Mucosa of rectum (tissue), 2 donors: ENCODE measurements around the gene PTGDS.

Source experiments
- H3K27ac ChIP-seq, 2 donors: one replicate each; pipeline ENCODE4 v1.7.0; 2013; ENCODE audit warnings: inconsistent platforms in 2 of 2, low read depth in 2 of 2, low read length in 2 of 2
- H3K27me3 ChIP-seq, 2 donors: one replicate each; pipeline ENCODE4 v1.7.0; 2013; ENCODE audit warnings: low read length in 2 of 2; ENCODE audit not compliant: control insufficient read depth in 2 of 2, insufficient read depth in 2 of 2
- H3K36me3 ChIP-seq, 2 donors: one replicate each; pipeline ENCODE4 v1.7.0; 2013; ENCODE audit warnings: low read length in 2 of 2; ENCODE audit not compliant: control insufficient read depth in 2 of 2, insufficient read depth in 2 of 2
- H3K4me1 ChIP-seq, 2 donors: one replicate each; pipeline ENCODE4 v1.7.0; 2013; ENCODE audit warnings: low read length in 2 of 2, mild to moderate bottlenecking in 1 of 2; ENCODE audit not compliant: control insufficient read depth in 2 of 2, insufficient read depth in 2 of 2
- H3K4me3 ChIP-seq, 2 donors: one replicate each; pipeline ENCODE4 v1.7.0; 2013; ENCODE audit warnings: low read length in 2 of 2
- H3K9ac ChIP-seq, 2 donors: one replicate each; pipeline ENCODE4 v1.7.0; 2013; ENCODE audit warnings: low read length in 2 of 2, low read depth in 1 of 2, mild to moderate bottlenecking in 1 of 2
- H3K9me3 ChIP-seq, 2 donors: one replicate each; pipeline ENCODE4 v1.7.0; 2013; ENCODE audit warnings: low read length in 2 of 2; ENCODE audit not compliant: control insufficient read depth in 2 of 2
- donor health status: healthy.
- donor health status: Normal muscosa, but diverticular disease.

PTGDS gene

DNA sequence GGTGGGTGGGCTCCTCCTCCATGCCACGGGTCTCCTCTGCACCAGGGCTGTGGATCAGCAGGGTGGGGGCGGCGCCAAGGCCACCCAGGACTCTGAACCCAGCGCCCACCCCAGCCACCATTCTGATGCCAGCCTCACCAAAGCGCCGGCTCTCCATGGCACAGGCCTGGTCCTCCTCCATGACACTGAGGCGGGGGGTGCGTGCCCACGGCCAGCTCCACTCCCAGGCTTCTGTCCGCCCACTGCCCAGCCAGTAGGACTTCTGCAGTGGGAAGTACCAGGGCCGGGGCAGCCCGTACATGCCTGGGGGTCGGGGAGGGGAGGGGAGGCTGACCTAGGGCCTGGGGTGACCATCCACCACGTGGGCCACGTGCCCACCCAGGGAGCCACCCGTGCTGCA, 39.1 kb downstream of the PTGDS start:
- no peaks in the 10 kb centered on the region for H3K9me3 ChIP-seq
- no peak overlapping the region for H3K27ac ChIP-seq
- no peak overlapping the region for H3K9ac ChIP-seq
- no peaks in the 10 kb centered on the region for H3K27me3 ChIP-seq
- H3K4me1 ChIP-seq, result peaks cover under 1 to 3% of the 10 kb centered on the region in 2 donors
- no peak overlapping the region for H3K4me3 ChIP-seq
- H3K36me3 ChIP-seq, result peaks cover 15 to 18% of the 10 kb centered on the region in 2 donors

DNA sequence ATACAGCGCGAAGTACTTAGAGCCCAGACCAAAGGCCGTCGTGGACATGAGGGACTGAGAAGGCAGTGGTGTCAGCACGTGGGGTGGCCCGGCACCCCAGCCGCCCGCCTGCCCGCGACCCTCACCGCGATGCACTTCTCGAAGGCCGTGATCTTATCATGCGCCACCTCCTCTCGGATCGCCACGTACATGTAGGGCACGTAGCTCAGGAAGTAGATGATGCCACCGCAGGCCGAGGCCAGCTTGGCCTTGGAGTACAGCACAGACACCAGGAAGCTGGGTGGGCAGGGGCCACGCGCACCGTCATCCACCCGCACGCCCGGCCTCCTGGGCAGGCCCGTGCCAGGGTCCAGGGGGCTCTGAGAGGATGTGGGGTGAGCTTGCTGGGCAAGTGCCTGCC, 39.8 kb downstream of the PTGDS start:
- H3K27me3 ChIP-seq, result no peaks in the 10 kb centered on the region
- H3K4me1 ChIP-seq, result peaks cover 4 to 7% of the 10 kb centered on the region in 2 donors
- H3K36me3 ChIP-seq, result peaks cover 15 to 18% of the 10 kb centered on the region in 2 donors
- no peak overlapping the region for H3K27ac ChIP-seq
- no peaks in the 10 kb centered on the region for H3K9me3 ChIP-seq
- H3K9ac ChIP-seq, result no peak overlapping the region
- no peak overlapping the region for H3K4me3 ChIP-seq

GRCh38 chr9:137017791-137018497, 40.6 kb downstream of the PTGDS start:
- Histone ChIP-seq H3K27me3 (no peaks in the 10 kb centered on the region), H3K9me3 (no peaks in the 10 kb centered on the region), H3K9ac (no peak overlapping the region), H3K4me1 (peaks cover 8 to 15% of the 10 kb centered on the region in 2 donors), H3K36me3 (peaks cover 12 to 16% of the 10 kb centered on the region in 2 donors), H3K4me3 (no peak overlapping the region), H3K27ac (no peak overlapping the region)

DNA sequence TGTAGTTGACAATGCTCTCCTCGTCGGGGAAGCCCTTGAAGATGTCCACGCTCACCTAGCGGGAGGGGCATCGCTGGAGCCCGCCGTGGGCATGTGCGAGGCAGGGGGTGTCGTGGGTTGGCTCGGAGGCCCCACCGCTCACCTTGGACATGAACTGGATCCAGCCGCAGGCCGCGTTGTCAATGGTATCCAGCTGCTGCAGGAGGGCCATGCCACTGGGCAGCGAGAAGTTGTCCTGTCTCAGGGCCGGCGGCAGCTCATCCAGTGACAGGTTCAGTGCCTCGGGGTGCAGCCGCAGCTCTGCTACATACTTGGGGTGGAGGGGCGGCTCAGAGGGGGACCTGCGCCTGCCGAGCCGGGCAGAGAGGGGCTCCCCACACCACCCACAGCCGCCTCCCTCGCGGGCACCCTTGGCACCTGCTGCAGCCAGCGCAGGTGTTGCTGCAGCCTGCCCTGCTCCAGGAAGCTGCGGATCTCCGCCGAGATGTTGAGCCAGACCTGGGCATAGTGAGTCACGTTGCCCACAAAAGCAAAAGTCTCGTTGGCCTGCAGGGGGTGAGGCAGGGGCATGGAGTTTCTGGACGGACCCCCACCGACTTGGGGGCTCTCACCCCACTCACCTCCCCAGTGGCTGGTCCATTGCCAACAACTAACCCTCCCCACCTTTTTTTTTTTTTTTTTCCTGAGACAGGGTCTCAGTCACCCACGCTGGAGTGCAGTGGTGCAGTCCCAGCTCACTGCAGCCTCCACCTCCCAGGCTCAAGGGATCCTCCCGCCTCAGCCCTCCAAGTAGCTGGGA, 41.7 kb downstream of the PTGDS start:
- H3K36me3 ChIP-seq, result peaks cover 8 to 16% of the 10 kb centered on the region in 2 donors
- H3K27ac ChIP-seq, result no peak overlapping the region
- H3K9ac ChIP-seq, result no peak overlapping the region
- H3K4me1 ChIP-seq, result peaks cover 14 to 18% of the 10 kb centered on the region in 2 donors
- H3K27me3 ChIP-seq, result no peaks in the 10 kb centered on the region
- no peak overlapping the region for H3K4me3 ChIP-seq
- no peaks in the 10 kb centered on the region for H3K9me3 ChIP-seq

DNA sequence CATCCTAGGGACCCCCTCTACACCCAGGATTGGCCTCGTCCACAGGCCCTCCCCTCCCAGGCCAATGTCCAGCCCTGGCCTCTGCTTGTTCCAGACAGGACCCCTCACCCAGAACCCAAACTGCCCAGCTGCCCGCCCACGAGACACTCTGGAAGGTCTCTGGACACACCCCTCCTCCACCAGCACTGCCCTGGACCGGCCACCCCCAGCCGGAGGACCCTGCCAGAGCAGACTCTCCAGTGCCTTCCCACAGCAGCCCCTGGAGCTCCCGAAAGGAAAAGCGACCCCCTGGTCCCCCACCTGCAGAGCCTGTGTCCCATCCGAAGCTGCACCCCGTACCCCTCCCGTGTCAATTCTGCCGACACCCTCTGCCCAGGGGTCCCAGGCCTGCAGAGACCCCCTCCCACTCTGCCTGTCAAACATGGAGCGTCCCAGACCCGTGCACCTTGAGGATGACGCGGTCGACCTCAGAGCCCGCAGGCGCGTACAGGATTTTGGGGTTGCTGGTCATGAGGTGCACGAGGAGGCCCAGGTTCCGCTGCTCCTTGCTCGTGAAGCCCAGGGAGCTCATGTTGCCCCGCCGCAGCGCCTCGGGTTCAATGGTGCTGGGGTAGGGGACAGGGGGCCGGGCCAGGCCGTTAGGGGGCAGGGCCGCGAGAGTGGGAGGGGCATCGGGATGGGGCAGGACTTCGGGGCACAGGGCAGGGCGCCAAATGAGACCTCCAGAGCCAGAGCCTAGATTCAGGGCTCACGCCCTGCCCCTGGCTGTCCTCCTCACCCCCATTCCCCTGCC, 42.8 kb downstream of the PTGDS start:
- H3K36me3 ChIP-seq, result peaks cover 8 to 16% of the 10 kb centered on the region in 2 donors
- no peaks in the 10 kb centered on the region for H3K27me3 ChIP-seq
- H3K4me3 ChIP-seq, result no peak overlapping the region
- no peak overlapping the region for H3K9ac ChIP-seq
- H3K27ac ChIP-seq, result no peak overlapping the region
- peaks cover 14 to 18% of the 10 kb centered on the region in 2 donors for H3K4me1 ChIP-seq
- H3K9me3 ChIP-seq, result no peaks in the 10 kb centered on the region

DNA sequence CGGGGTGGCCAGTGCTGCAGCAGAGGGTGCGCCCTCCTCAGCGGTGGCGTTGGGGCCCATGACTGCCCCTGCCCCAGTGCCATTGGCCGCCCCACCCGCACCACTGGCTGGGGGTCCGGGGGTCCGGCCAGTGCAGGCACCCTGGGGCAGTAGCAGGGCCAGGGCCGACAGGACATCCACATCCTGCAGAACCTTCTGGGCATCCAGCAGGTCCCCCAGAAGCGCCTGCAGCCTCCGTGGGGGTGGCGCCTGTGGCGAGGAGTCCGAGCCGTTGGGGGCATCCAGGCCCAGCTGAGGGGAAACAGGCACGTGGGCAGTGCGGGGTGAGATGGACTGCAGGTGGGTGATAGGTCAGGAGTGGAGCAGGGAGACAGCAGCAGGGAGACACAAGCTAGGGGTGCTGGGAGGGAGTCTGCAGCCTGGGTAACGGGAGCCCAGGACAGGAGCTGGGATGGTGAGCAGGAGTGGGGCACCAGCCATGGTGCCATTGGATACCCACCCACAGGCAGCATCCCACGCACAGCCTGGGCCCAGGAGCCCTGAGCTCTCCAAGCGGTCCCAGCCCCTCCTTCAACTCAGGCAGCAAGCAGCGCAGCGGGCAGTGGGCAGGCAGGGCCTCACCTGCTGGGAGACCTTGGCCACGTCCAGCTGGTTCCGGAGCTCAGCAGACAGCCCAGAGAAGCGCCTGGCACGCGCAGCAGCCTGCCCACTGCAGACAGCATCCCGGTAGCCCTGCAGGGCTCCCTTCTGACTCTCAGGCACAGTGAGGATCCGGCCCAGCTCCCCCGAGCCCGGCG, 43.7 kb downstream of the PTGDS start:
- Histone ChIP-seq H3K9ac (no peak overlapping the region), H3K4me3 (no peak overlapping the region), H3K36me3 (peaks cover 8 to 14% of the 10 kb centered on the region in 2 donors), H3K9me3 (no peaks in the 10 kb centered on the region), H3K4me1 (peaks cover 15 to 22% of the 10 kb centered on the region in 2 donors), H3K27ac (no peak overlapping the region), H3K27me3 (no peaks in the 10 kb centered on the region)

- H3K4me3 ChIP-seq, result no peak overlapping the region
- H3K36me3 ChIP-seq, result peaks cover 5 to 9% of the 10 kb centered on the region in 2 donors
- H3K4me1 ChIP-seq, result peaks cover 17 to 25% of the 10 kb centered on the region in 2 donors
- no peaks in the 10 kb centered on the region for H3K27me3 ChIP-seq
- H3K9me3 ChIP-seq, result no peaks in the 10 kb centered on the region
- no peak overlapping the region for H3K9ac ChIP-seq
- H3K27ac ChIP-seq, result peak overlapping the region; percentile 16 to 42
Observed at GRCh38 chr9:137021568-137021978, 44.3 kb downstream of the PTGDS start.

- Histone ChIP-seq H3K27me3 (no peaks in the 10 kb centered on the region), H3K4me1 (peaks cover 20 to 30% of the 10 kb centered on the region in 2 donors), H3K36me3 (peaks cover 3 to 4% of the 10 kb centered on the region in 2 donors), H3K27ac (peak overlapping the region; percentile 85 to 87), H3K9ac (peak overlapping the region in 1 of 2 donors; percentile 47), H3K9me3 (no peaks in the 10 kb centered on the region), H3K4me3 (peak overlapping the region in 1 of 2 donors; percentile 13)
Observed at GRCh38 chr9:137021979-137022661, 44.8 kb downstream of the PTGDS start.

DNA sequence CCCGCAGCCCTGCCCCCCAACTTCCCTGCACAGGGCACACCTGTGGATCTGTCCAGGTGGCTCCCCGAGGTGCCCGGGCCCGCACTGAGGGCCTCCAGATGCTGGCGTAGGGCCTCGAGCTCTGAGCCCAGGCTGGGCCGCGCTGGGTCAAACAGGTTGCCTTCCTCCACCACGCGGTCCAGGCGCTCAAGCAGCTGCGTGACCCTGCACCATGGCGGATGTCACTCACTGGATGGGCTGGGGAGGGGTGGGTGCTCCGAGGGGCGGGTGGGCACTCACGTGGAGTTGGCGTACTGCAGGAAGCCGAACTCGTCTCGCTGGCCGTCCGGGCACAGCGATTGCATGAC, 45.3 kb downstream of the PTGDS start:
- Histone ChIP-seq H3K4me1 (peaks cover 25 to 35% of the 10 kb centered on the region in 2 donors), H3K9ac (peak overlapping the region in 1 of 2 donors; percentile 47), H3K9me3 (no peaks in the 10 kb centered on the region), H3K27ac (peak overlapping the region; percentile 85 to 87), H3K36me3 (no peaks in the 10 kb centered on the region), H3K27me3 (no peaks in the 10 kb centered on the region), H3K4me3 (peak overlapping the region in 1 of 2 donors; percentile 13)
